ENCODE measurements around the gene EEF2KMT.

EEF2KMT gene

GRCh38 chr16:5065326-5065725 lies 32.3 kb downstream of the EEF2KMT start:
- no peaks in the 10 kb centered on the region for H3K79me2 ChIP-seq (ENCODE audit: insufficient read depth, low read length)
- H3K9me3 ChIP-seq (ENCODE audit: low read length) = no peaks in the 10 kb centered on the region
- H2AFZ ChIP-seq (ENCODE audit: low read length) = no peak overlapping the region
- H4K20me1 ChIP-seq (ENCODE audit: insufficient read depth, low read length) = no peaks in the 10 kb centered on the region
- no peaks in the 10 kb centered on the region for H3K4me1 ChIP-seq (ENCODE audit: insufficient read depth, low read length, severe bottlenecking)
- no peaks in the 10 kb centered on the region for H3K9me2 ChIP-seq (ENCODE audit: low read depth, low read length)
- H3K4me2 ChIP-seq (ENCODE audit: low read length) = no peak overlapping the region
- TF ChIP-seq, protein P1, sequence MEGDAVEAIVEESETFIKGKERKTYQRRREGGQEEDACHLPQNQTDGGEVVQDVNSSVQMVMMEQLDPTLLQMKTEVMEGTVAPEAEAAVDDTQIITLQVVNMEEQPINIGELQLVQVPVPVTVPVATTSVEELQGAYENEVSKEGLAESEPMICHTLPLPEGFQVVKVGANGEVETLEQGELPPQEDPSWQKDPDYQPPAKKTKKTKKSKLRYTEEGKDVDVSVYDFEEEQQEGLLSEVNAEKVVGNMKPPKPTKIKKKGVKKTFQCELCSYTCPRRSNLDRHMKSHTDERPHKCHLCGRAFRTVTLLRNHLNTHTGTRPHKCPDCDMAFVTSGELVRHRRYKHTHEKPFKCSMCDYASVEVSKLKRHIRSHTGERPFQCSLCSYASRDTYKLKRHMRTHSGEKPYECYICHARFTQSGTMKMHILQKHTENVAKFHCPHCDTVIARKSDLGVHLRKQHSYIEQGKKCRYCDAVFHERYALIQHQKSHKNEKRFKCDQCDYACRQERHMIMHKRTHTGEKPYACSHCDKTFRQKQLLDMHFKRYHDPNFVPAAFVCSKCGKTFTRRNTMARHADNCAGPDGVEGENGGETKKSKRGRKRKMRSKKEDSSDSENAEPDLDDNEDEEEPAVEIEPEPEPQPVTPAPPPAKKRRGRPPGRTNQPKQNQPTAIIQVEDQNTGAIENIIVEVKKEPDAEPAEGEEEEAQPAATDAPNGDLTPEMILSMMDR (IDR thresholded peaks at IDR 0.05; ENCODE audit: low read length) = no peak
- no peak for TF ChIP-seq EZH2 (IDR thresholded peaks at IDR 0.05; ENCODE audit: borderline replicate concordance, low read length)
- no peaks in the 10 kb centered on the region for H3F3A ChIP-seq (ENCODE audit: insufficient read depth, low read length)
- H3K27me3 ChIP-seq (ENCODE audit: insufficient read depth, low read length) = no peaks in the 10 kb centered on the region
- H3K27ac ChIP-seq (ENCODE audit: low read depth, low read length, poor library complexity, severe bottlenecking) = no peak overlapping the region
- H3K36me3 ChIP-seq (ENCODE audit: insufficient read depth, low read length) = no peaks in the 10 kb centered on the region
- no peak overlapping the region for H3K9ac ChIP-seq (ENCODE audit: low read length)
- H3K4me3 ChIP-seq (ENCODE audit: low read depth, low read length, poor library complexity, severe bottlenecking) = no peak overlapping the region

DNA sequence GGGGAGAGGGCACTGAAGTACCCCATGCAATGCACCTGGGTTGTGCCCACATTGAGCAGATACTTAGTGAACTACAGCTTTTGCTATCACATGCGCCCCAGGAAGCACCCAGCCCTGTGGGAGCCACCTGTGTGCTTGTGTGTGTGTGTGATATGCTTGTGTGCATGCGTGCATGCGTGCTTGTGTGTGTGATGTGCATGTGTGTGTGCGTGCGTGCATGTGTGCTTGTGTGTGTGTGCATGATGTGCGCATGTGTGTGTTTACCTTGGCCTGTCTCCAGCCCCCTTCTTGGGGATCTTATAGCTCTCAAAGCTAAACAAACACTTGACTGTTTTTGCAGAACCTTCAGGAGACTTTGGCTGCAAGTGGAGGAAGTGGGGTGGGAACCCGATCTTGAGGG lies 32.7 kb downstream of the EEF2KMT start:
- Histone ChIP-seq H3K9me2 (ENCODE audit: low read depth, low read length) (no peaks in the 10 kb centered on the region), H3K4me3 (ENCODE audit: low read depth, low read length, poor library complexity, severe bottlenecking) (no peak overlapping the region), H3K4me2 (ENCODE audit: low read length) (no peak overlapping the region), H4K20me1 (ENCODE audit: insufficient read depth, low read length) (no peaks in the 10 kb centered on the region), H2AFZ (ENCODE audit: low read length) (no peak overlapping the region), H3K27me3 (ENCODE audit: insufficient read depth, low read length) (no peaks in the 10 kb centered on the region), H3K9ac (ENCODE audit: low read length) (no peak overlapping the region), H3K79me2 (ENCODE audit: insufficient read depth, low read length) (no peaks in the 10 kb centered on the region), H3K27ac (ENCODE audit: low read depth, low read length, poor library complexity, severe bottlenecking) (no peak overlapping the region), H3K36me3 (ENCODE audit: insufficient read depth, low read length) (no peaks in the 10 kb centered on the region), H3K4me1 (ENCODE audit: insufficient read depth, low read length, severe bottlenecking) (no peaks in the 10 kb centered on the region), H3F3A (ENCODE audit: insufficient read depth, low read length) (no peaks in the 10 kb centered on the region), H3K9me3 (ENCODE audit: low read length) (no peaks in the 10 kb centered on the region)
- no peak for TF ChIP-seq EZH2 (IDR thresholded peaks at IDR 0.05; ENCODE audit: borderline replicate concordance, low read length)
- TF ChIP-seq, protein P1 (IDR thresholded peaks at IDR 0.05; ENCODE audit: low read length) = no peak

DNA sequence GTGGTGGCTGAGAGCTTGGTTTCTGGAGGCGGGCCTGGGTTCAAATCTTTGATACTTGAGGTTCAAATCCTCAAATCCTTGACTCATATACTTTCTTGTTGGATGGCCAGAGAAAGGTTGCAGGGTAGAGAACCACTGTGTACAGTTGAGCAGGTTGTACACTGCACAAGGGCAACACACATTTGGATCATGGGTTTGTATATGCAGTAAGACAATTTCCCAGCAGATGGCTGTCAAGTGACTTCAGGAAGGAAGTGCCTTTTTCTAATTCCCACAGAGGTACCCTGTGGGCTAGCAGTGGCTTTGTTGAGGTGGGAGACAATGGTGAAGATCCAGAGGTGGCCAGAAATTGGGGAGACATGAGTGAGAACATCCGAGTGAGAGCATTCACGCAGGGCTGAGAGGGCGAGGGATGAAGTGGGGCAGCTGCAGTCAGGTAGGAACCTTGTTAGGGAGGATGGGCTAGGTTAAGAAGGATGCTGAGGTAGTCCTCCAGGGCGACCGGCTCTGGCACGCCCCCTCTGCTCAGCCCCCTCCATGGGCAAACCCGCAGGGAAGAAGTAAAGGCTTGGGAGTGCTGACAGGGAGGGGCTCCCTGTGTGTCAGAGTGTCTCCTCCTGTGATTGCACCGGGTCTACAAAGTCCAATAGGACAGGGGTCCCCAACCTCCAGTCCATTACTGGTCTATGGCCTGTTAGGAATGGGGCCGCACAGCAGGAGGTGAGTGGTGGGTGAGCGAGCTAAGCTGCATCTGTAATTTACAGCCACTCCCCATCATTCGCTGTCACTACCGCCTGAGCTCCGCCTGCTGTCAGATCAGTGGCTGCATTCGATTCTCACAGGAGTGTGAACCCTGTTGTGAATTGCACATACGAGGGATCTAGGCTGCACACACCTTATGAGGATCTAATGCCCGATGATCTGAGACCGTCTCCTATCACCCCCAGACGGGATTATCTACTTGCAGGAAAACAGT lies 34.5 kb downstream of the EEF2KMT start:
- H3K4me2 ChIP-seq (ENCODE audit: low read length) = no peak overlapping the region
- no peaks in the 10 kb centered on the region for H3K79me2 ChIP-seq (ENCODE audit: insufficient read depth, low read length)
- no peaks in the 10 kb centered on the region for H3K27me3 ChIP-seq (ENCODE audit: insufficient read depth, low read length)
- H3K27ac ChIP-seq (ENCODE audit: low read depth, low read length, poor library complexity, severe bottlenecking) = no peak overlapping the region
- H3K9me3 ChIP-seq (ENCODE audit: low read length) = no peaks in the 10 kb centered on the region
- TF ChIP-seq, protein P1 (IDR thresholded peaks at IDR 0.05; ENCODE audit: low read length) = 0 out of 2 replicates have a peak, but pooled peaks have one; percentile 13
- TF ChIP-seq EZH2 (IDR thresholded peaks at IDR 0.05; ENCODE audit: borderline replicate concordance, low read length) = no peak
- H3K36me3 ChIP-seq (ENCODE audit: insufficient read depth, low read length) = no peaks in the 10 kb centered on the region
- H4K20me1 ChIP-seq (ENCODE audit: insufficient read depth, low read length) = no peaks in the 10 kb centered on the region
- H3K9me2 ChIP-seq (ENCODE audit: low read depth, low read length) = no peaks in the 10 kb centered on the region
- H2AFZ ChIP-seq (ENCODE audit: low read length) = no peak overlapping the region
- H3K9ac ChIP-seq (ENCODE audit: low read length) = no peak overlapping the region
- no peak overlapping the region for H3K4me3 ChIP-seq (ENCODE audit: low read depth, low read length, poor library complexity, severe bottlenecking)
- no peaks in the 10 kb centered on the region for H3F3A ChIP-seq (ENCODE audit: insufficient read depth, low read length)
- no peaks in the 10 kb centered on the region for H3K4me1 ChIP-seq (ENCODE audit: insufficient read depth, low read length, severe bottlenecking)

Measured in OCI-LY1 (cell line).